GM19023 (cell line): Measurements from ENCODE around the gene TRIM9.

Experiments
- ATAC-seq: cut with Tn5 transposase; IDR thresholded peaks from one replicate; pipeline ENCODE4 v1.9.1; 2021; ENCODE audit warnings: mild to moderate bottlenecking, moderate library complexity; ENCODE audit not compliant: unreplicated experiment

Gene TRIM9

GRCh38 chr14:51094901-51095853, at the start of gene TRIM9:
Gene TRIM9, minus strand, starts transcription at chr14:51095105. Its CDS starts 166 bp downstream, at chr14:51094939.
- peak; percentile 100 for ATAC-seq

- ATAC-seq = no peak
Observed at GRCh38 chr14:51140856-51141255, 46.0 kb upstream of the TRIM9 start.

- ATAC-seq = no peak
Observed at GRCh38 chr14:51140338-51140737, 45.4 kb upstream of the TRIM9 start.

GRCh38 chr14:51139121-51139681, 44.3 kb upstream of the TRIM9 start:
- no peak for ATAC-seq

- no peak for ATAC-seq
Observed at GRCh38 chr14:51138404-51139103, 43.6 kb upstream of the TRIM9 start.

- no peak for ATAC-seq
Observed at GRCh38 chr14:51131516-51131915, 36.6 kb upstream of the TRIM9 start.

GRCh38 chr14:51129130-51129529, 34.2 kb upstream of the TRIM9 start:
- ATAC-seq = no peak

GRCh38 chr14:51124029-51124428, 29.1 kb upstream of the TRIM9 start:
- ATAC-seq = no peak

- ATAC-seq = no peak
Observed at GRCh38 chr14:51121096-51121495, 26.2 kb upstream of the TRIM9 start.

- no peak for ATAC-seq
Observed at GRCh38 chr14:51119411-51120051, 24.6 kb upstream of the TRIM9 start.

- ATAC-seq = no peak
Observed at GRCh38 chr14:51118993-51119392, 24.1 kb upstream of the TRIM9 start.

GRCh38 chr14:51117593-51117992, 22.7 kb upstream of the TRIM9 start:
- no peak for ATAC-seq

- ATAC-seq = no peak
Observed at GRCh38 chr14:51116682-51117081, 21.8 kb upstream of the TRIM9 start.

- ATAC-seq = no peak
Observed at GRCh38 chr14:51109651-51110050, 14.7 kb upstream of the TRIM9 start.

GRCh38 chr14:51107801-51108200, 12.9 kb upstream of the TRIM9 start:
- no peak for ATAC-seq

- ATAC-seq = no peak
Observed at GRCh38 chr14:51104467-51104866, 9.6 kb upstream of the TRIM9 start.

- no peak for ATAC-seq
Observed at GRCh38 chr14:51097287-51097686, 2.4 kb upstream of the TRIM9 start.

- no peak for ATAC-seq
Observed at GRCh38 chr14:51096870-51097269, 2.0 kb upstream of the TRIM9 start.

GRCh38 chr14:51095854-51096823, 1.2 kb upstream of the TRIM9 start:
- ATAC-seq = no peak

- no peak for ATAC-seq
Observed at GRCh38 chr14:51094282-51094821, 553 bp downstream of the TRIM9 start.
